Measurements from ENCODE around the gene TOMM20.

Gene TOMM20

DNA sequence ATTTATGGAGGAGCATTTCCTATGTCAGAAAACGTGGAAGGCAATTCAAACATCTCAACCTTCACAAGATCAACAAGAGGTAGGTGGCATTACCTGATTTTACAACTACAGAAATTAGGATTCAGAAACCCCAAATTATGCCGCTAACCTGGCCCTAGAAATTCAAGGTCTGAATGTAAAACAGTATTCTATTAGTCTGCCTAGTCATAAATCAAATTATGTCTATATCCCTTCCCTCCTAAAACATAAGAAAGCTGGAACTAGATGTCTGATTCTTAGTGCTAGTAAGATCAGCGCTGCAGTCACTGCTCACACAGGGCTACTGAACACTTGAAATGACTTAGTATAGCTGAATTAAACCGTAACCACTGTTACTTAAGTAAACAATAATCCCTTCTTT is 1.4 kb downstream of the TOMM20 start:
- Histone ChIP-seq H3K9me3 (ENCODE audit: insufficient read depth, low read length) (no peaks in the 10 kb centered on the region), H4K20me1 (ENCODE audit: low read depth, low read length) (peaks cover 34% of the 10 kb centered on the region; the same call in 1 of the 2 replicates)

DNA sequence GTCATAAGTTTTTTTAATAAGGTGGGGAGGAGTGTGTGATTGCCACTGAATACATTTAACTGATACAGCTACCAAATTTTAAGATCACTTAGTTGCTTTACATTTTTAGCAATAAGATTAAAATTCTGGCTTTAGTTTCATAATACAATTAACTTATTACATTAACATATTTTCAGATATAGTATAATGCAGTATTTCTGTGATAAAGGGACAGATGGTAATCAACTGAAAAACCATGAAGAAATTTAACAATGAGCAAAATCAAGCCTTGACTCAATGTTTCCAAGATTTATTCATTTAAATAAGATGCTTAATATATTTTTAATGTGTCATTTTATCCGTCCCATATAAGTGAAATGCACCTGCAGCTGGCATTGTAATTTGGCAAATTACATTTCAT is 4.0 kb downstream of the TOMM20 start:
- Histone ChIP-seq H3K36me3 (ENCODE audit: low read length) (peaks cover 27% of the 10 kb centered on the region), H4K20me1 (ENCODE audit: low read depth, low read length) (peaks cover 38% of the 10 kb centered on the region)

More for the DNA sequence above, 1.4 kb downstream of the TOMM20 start:
- H3K27me3 ChIP-seq (ENCODE audit: low read length) = no peaks in the 10 kb centered on the region
- peaks cover 65% of the 10 kb centered on the region for H3K79me2 ChIP-seq (ENCODE audit: insufficient read depth, low read length)
- H3K27ac ChIP-seq (ENCODE audit: low read depth, low read length) = peak overlapping the region; percentile 71; the same call in 1 of the 2 replicates
- peaks cover 16% of the 10 kb centered on the region for H3K36me3 ChIP-seq (ENCODE audit: low read length)
- H3K9ac ChIP-seq (ENCODE audit: low read length) = peak overlapping the region; percentile 99
- H2AFZ ChIP-seq (ENCODE audit: low read depth, low read length, severe bottlenecking) = no peak overlapping the region
- TF ChIP-seq, protein P1, sequence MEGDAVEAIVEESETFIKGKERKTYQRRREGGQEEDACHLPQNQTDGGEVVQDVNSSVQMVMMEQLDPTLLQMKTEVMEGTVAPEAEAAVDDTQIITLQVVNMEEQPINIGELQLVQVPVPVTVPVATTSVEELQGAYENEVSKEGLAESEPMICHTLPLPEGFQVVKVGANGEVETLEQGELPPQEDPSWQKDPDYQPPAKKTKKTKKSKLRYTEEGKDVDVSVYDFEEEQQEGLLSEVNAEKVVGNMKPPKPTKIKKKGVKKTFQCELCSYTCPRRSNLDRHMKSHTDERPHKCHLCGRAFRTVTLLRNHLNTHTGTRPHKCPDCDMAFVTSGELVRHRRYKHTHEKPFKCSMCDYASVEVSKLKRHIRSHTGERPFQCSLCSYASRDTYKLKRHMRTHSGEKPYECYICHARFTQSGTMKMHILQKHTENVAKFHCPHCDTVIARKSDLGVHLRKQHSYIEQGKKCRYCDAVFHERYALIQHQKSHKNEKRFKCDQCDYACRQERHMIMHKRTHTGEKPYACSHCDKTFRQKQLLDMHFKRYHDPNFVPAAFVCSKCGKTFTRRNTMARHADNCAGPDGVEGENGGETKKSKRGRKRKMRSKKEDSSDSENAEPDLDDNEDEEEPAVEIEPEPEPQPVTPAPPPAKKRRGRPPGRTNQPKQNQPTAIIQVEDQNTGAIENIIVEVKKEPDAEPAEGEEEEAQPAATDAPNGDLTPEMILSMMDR (IDR thresholded peaks at IDR 0.05; ENCODE audit: insufficient read depth, low read length, poor library complexity, severe bottlenecking) = no peak
- TF ChIP-seq EZH2phosphoT487 (conservative IDR thresholded peaks at IDR 0.05; ENCODE audit: low read length) = no peak
- peaks cover 29% of the 10 kb centered on the region for H3F3A ChIP-seq (ENCODE audit: insufficient read depth)
- H3K9me2 ChIP-seq (replicated peaks; ENCODE audit: insufficient read depth, low read length) = no peaks in the 10 kb centered on the region
- peak overlapping the region; percentile 96 for H3K4me3 ChIP-seq (ENCODE audit: insufficient read depth, low read length, poor library complexity, severe bottlenecking)
- peak overlapping the region; percentile 96 for H3K4me2 ChIP-seq (ENCODE audit: low read depth, low read length, poor library complexity, severe bottlenecking)

DNA sequence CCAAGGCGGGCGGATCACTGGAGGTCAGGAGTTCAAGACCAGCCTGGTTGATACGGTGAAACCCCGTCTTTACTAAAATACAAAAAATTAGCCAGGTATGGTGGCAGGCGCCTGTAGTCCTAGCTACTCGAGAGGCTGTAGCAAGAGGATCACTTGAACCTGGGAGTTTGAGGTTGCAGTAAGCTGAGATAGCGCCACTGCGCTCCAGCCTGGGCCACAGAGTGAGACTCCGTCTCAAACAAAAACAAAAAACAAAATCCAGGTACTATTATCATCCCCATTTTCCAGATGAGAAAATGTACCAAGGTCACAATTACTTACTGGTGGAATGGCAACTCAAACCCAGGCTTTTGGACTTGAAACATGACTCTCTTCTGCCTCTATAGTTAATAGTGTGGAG is 4.5 kb downstream of the TOMM20 start:
- Histone ChIP-seq H3K27ac (ENCODE audit: low read depth, low read length) (no peak overlapping the region), H2AFZ (ENCODE audit: low read depth, low read length, severe bottlenecking) (no peak overlapping the region), H3K27me3 (ENCODE audit: low read length) (no peaks in the 10 kb centered on the region), H3F3A (ENCODE audit: insufficient read depth) (0 out of 2 replicates have a peak, but pooled peaks cover 11% of the 10 kb centered on the region), H3K36me3 (ENCODE audit: low read length) (peaks cover 33% of the 10 kb centered on the region), H3K4me2 (ENCODE audit: low read depth, low read length, poor library complexity, severe bottlenecking) (no peak overlapping the region), H3K9me3 (ENCODE audit: insufficient read depth, low read length) (no peaks in the 10 kb centered on the region), H3K4me3 (ENCODE audit: insufficient read depth, low read length, poor library complexity, severe bottlenecking) (no peak overlapping the region), H4K20me1 (ENCODE audit: low read depth, low read length) (peaks cover 41% of the 10 kb centered on the region), H3K79me2 (ENCODE audit: insufficient read depth, low read length) (peaks cover 94% of the 10 kb centered on the region), H3K9ac (ENCODE audit: low read length) (no peak overlapping the region), H3K9me2 (replicated peaks; ENCODE audit: insufficient read depth, low read length) (no peaks in the 10 kb centered on the region)
- no peak for TF ChIP-seq EZH2phosphoT487 (conservative IDR thresholded peaks at IDR 0.05; ENCODE audit: low read length)
- TF ChIP-seq, protein P1 (IDR thresholded peaks at IDR 0.05; ENCODE audit: insufficient read depth, low read length, poor library complexity, severe bottlenecking) = no peak

More for the DNA sequence above, 4.0 kb downstream of the TOMM20 start:
- H2AFZ ChIP-seq (ENCODE audit: low read depth, low read length, severe bottlenecking) = no peak overlapping the region
- no peak overlapping the region for H3K9ac ChIP-seq (ENCODE audit: low read length)
- H3K27ac ChIP-seq (ENCODE audit: low read depth, low read length) = no peak overlapping the region
- peak overlapping the region; percentile 25 for H3K4me2 ChIP-seq (ENCODE audit: low read depth, low read length, poor library complexity, severe bottlenecking)
- H3K9me2 ChIP-seq (replicated peaks; ENCODE audit: insufficient read depth, low read length) = no peaks in the 10 kb centered on the region
- TF ChIP-seq EZH2phosphoT487 (conservative IDR thresholded peaks at IDR 0.05; ENCODE audit: low read length) = no peak
- TF ChIP-seq, protein P1 (IDR thresholded peaks at IDR 0.05; ENCODE audit: insufficient read depth, low read length, poor library complexity, severe bottlenecking) = no peak
- no peaks in the 10 kb centered on the region for H3K27me3 ChIP-seq (ENCODE audit: low read length)
- H3K4me3 ChIP-seq (ENCODE audit: insufficient read depth, low read length, poor library complexity, severe bottlenecking) = no peak overlapping the region
- no peaks in the 10 kb centered on the region for H3K9me3 ChIP-seq (ENCODE audit: insufficient read depth, low read length)
- 0 out of 2 replicates have a peak, but pooled peaks cover 15% of the 10 kb centered on the region for H3F3A ChIP-seq (ENCODE audit: insufficient read depth)
- H3K79me2 ChIP-seq (ENCODE audit: insufficient read depth, low read length) = peaks cover 90% of the 10 kb centered on the region
